Measurements from ENCODE around the gene GAREM2. TPM values are rescaled to one million over a fixed set of nuclear protein-coding genes. Genes with fewer than 3 reads are reported as not detected.

The GAREM2 gene
- total RNA-seq, 1 donor from 2014 or later, result 22.6 TPM

GRCh38 chr2:26235089-26235488 lies 62.2 kb downstream of the GAREM2 start:
- peaks cover 17% of the 10 kb centered on the region for H3K36me3 Mint-ChIP-seq (ENCODE audit: low read depth)
- peaks cover 5% of the 10 kb centered on the region for H3K4me1 Mint-ChIP-seq (ENCODE audit: low read depth)

GRCh38 chr2:26237868-26238267 lies 65.0 kb downstream of the GAREM2 start:
- DNase-seq (ENCODE audit: low spot score), result no peak
- H3K4me1 Mint-ChIP-seq (ENCODE audit: low read depth), result peaks cover 26% of the 10 kb centered on the region
- no peak overlapping the region for H3K4me3 Mint-ChIP-seq (ENCODE audit: unreplicated experiment)
- no peak overlapping the region for H3K27ac Mint-ChIP-seq (ENCODE audit: unreplicated experiment)
- no peaks in the 10 kb centered on the region for H3K9me3 Mint-ChIP-seq (ENCODE audit: low read depth)
- no peak for TF ChIP-seq CTCF (IDR thresholded peaks at IDR 0.05)
- peaks cover 14% of the 10 kb centered on the region for H3K36me3 Mint-ChIP-seq (ENCODE audit: low read depth)
- H3K27me3 Mint-ChIP-seq (ENCODE audit: low read depth), result no peaks in the 10 kb centered on the region

More at GRCh38 chr2:26235089-26235488, 62.2 kb downstream of the GAREM2 start:
- no peak overlapping the region for H3K4me3 Mint-ChIP-seq (ENCODE audit: unreplicated experiment)
- DNase-seq (ENCODE audit: low spot score), result no peak
- no peaks in the 10 kb centered on the region for H3K27me3 Mint-ChIP-seq (ENCODE audit: low read depth)
- peak; percentile 68 for TF ChIP-seq CTCF (IDR thresholded peaks at IDR 0.05)
- no peaks in the 10 kb centered on the region for H3K9me3 Mint-ChIP-seq (ENCODE audit: low read depth)
- no peak overlapping the region for H3K27ac Mint-ChIP-seq (ENCODE audit: unreplicated experiment)

- H3K27me3 Mint-ChIP-seq (ENCODE audit: low read depth), result no peaks in the 10 kb centered on the region
- no peak for DNase-seq (ENCODE audit: low spot score)
- peaks cover 11% of the 10 kb centered on the region for H3K36me3 Mint-ChIP-seq (ENCODE audit: low read depth)
- no peaks in the 10 kb centered on the region for H3K9me3 Mint-ChIP-seq (ENCODE audit: low read depth)
- no peak overlapping the region for H3K27ac Mint-ChIP-seq (ENCODE audit: unreplicated experiment)
- no peak for TF ChIP-seq CTCF (IDR thresholded peaks at IDR 0.05)
- H3K4me3 Mint-ChIP-seq (ENCODE audit: unreplicated experiment), result no peak overlapping the region
- peaks cover 30% of the 10 kb centered on the region for H3K4me1 Mint-ChIP-seq (ENCODE audit: low read depth)
Observed at GRCh38 chr2:26238311-26238958, 65.5 kb downstream of the GAREM2 start.

Other genes with a start within 250 kb of the GAREM2 start
- gene KIF3C, start 190.6 kb upstream of the GAREM2 start, total RNA-seq, result 34.4 to 38.6 TPM (median 37.3 TPM) in 3 replicates
- gene RAB10, start 139.0 kb upstream of the GAREM2 start, total RNA-seq, result 148 to 162 TPM (median 153 TPM) in 3 replicates
- 98.0 to 119 TPM (median 103 TPM) in 3 replicates for gene HADHA, start 71.5 kb downstream of the GAREM2 start, total RNA-seq
- 85.0 to 96.8 TPM (median 89.1 TPM) in 3 replicates for gene HADHB, start 71.9 kb downstream of the GAREM2 start, total RNA-seq
- 15.5 to 22.2 TPM (median 17.2 TPM) in 3 replicates for gene SELENOI, start 173.1 kb downstream of the GAREM2 start, total RNA-seq
- 0.10 to 0.85 TPM (median 0.12 TPM) in 3 replicates for gene ADGRF3, start 173.7 kb downstream of the GAREM2 start, total RNA-seq
- 0.17 TPM in 1 of 3 replicates, not detected in the others for gene DRC1, start 228.8 kb downstream of the GAREM2 start, total RNA-seq

Measured in chondrocyte (in vitro differentiated cells).